NCI-H446 (cell line): ENCODE measurements around the gene NUDCD2.
"Not testable (repeated sequence)": the region's sequence is repeated elsewhere in the genome, so short reads cannot be mapped to it uniquely, and the experiment has no call there.

Source experiments
- DNase-seq, 2 experiments: peaks; one replicate each; lab custom pipeline; 2025; lab: John Stamatoyannopoulos, UW

The NUDCD2 gene

DNA sequence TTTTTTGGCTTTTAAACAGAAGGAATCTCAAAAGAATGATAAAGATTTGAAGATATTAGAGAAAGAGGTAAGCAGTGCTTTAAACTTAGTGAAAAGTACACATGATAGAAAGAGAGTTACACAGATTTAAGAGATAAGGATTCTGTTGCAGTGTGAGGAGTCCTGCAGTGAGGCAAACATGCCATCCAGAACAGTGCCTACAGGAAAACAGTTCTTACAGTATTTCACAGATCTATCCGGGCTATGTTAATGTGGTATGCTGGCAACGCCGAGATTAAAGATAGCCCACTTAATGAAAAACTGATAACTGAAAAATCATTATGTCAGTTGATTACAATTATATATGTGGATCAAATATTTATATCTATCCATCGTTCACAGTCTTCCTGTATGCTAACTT is 7.8 kb upstream of the NUDCD2 start:
- no peak for DNase-seq

DNA sequence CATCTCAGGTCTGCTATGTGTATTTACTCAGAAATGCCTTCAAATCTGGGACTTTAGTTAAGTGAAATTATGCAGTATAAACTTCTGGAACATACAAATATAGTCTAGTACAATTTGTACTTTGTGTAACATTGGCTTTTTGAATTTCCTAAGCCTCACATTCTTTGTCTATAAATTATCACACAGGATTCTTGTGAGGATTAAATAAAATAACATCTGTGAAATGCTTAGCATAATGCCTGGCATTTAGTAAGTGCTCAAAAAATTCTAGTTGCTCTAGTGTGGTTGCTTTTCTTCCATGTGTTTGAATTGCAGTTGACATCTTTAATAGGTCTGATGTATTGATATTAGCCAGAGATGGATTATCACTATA is 3.1 kb upstream of the NUDCD2 start:
- no peak for DNase-seq

DNA sequence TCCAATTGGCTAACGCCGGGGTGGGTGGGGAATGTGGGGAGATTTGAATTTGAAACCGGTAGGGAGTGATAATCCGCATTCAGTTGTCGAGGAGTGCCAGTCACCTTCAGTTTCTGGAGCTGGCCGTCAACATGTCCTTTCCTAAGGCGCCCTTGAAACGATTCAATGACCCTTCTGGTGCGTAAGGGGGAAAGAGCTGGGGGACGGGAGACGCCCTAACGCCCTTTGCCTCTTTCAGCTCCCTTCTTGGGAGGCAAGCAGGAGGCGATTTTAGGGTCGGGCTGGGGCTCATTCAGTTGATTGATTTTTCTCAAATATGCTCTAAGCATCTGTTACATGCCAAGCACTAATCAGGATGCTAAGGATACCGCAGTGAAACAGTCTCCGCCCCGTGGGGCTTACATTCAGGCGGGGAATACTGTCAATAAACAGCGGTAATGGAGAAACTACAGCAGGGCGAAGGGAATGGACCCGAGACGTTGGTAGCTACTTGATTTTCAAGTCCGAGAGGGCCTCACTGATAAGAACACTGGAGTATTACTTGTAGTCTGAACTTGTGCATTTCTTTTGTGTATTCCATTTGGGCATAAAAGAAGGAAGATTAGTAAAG is 765 bp upstream of the NUDCD2 start, which contains the start of gene HMMR:
Gene HMMR, plus strand, starts transcription at position 71 of the 610 bp plus-strand sequence. Its CDS starts 61 bp downstream, at position 132.
- DNase-seq, result peak; percentile 62 to 74

DNA sequence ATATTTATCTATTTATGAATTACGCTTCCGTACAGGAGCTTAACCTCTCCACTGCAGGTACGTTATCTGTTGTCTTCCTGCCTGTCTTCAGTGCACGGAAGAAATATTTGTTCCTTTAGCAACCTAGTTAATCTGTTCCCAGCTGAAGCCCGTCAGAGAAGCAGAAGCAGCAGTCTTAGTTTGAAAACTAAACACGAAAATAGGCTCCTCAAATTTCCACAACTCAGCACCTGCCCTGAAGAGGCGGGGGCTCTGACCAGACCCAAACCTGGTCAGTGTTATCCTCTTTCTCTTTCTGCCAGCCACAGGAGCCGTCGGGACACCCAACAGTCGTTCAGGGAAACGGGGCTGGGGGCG is 462 bp downstream of the NUDCD2 start:
- DNase-seq, result no peak

DNA sequence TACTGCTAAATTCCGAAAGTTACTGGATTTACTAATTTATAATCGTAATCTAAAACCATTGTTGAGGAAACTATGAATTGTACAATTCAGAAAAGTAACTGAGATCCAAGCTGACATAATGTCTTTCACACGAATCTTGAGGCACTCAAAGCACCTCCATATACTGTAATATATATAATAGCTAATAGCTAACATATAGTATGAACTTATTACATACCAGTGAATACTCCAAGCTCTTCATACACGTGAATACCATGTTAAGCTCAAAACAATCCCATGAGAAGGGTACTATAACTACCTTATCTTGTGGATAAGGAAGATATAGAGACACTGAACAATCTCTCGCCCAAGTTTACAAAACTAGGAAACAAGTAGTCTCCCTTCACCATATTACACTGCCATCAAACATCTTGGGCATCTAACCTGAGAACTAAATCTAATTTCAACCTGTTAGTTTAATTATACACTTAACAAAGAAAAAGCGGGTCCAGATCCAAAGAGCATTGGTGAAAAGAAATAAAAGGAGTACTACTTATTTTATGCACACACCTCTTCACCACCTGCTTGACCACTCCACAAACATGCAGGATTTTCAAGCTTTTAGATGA is 1.0 kb downstream of the NUDCD2 start:
- no peak for DNase-seq

DNA sequence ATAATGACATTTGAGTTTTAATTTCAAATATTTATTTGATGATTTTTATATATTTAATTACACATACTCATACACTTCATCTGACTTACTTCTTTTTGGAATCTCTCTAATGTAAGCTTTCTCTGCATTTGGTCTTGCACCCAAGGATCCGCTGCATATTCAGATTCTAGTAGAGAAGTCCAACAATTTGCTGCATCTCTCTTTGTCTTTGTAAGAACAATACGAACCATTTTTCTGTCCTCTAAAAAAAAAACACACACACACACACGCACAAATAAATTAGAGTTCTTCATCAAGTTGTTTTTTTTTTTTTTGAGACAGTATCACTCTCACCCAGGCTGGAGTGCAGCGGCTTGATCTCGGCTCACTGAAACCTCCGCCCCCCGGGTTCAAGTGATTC is 3.1 kb downstream of the NUDCD2 start:
- DNase-seq, result no peak

- DNase-seq, result no peak
These were observed 3.8 kb downstream of the NUDCD2 start for GRCh38 chr5:163456029-163456589.

DNA sequence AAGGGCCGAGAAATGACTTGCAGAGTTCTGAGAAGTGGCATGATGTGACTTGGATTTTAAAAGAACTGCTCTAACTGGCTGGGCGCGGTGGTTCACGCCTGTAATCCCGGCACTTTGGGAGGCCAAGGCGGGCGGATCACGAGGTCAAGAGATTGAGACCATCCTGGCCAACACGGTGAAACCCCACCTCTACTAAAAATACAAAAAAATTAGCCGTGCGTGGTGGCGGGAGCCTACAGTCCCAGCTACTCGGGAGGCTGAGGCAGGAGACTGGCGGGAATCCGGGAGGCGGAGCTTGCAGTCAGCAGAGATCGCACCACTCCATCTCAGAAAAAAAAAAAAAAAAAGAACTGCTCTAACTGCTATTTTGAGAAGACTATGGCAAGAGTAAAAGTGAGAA is 4.5 kb downstream of the NUDCD2 start:
- DNase-seq, result not testable (repeated sequence)

DNA sequence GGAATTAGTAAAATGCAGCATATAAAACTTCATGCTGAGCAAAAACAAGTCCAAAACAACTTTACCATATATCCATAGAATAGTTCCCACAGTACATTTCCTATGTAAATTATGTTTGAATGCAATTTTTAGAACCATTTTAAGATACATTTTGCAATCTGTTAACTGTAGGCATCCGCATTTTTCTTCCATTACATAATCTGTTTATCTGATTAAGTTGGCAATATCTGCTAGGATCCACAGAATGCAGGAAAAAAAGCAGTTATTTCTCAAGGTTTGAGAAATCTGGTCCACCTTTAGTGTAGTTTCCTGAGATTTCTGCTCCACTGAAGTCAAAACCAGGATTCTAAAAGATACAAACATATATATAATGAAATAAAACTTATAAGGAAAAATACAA is 6.2 kb downstream of the NUDCD2 start:
- DNase-seq, result no peak

GRCh38 chr5:163451489-163451888 is 8.4 kb downstream of the NUDCD2 start:
- no peak for DNase-seq

- DNase-seq, result no peak
These were observed 11.4 kb downstream of the NUDCD2 start for GRCh38 chr5:163448491-163448890.

DNA sequence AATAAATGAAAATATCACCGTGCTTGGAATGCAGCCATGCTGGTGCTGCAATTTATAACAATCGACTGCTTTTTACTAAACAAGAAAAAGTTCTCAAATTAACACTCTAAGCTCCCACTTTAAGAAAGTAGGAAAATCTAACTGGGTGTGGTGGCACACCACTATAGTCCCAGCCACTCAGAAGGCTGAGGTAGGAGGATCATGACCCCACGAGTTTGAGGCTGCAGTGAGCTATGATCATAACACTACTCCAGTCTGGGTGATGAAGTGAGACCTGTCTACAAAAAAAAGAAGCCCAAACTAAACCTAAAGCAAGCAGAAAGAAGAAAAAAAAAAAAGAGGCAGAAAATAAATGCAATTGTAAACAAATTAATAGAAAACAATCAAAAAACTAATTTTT is 12.0 kb downstream of the NUDCD2 start:
- DNase-seq, result no peak

- DNase-seq, result no peak
These were observed 12.7 kb downstream of the NUDCD2 start for GRCh38 chr5:163447191-163447590.

DNA sequence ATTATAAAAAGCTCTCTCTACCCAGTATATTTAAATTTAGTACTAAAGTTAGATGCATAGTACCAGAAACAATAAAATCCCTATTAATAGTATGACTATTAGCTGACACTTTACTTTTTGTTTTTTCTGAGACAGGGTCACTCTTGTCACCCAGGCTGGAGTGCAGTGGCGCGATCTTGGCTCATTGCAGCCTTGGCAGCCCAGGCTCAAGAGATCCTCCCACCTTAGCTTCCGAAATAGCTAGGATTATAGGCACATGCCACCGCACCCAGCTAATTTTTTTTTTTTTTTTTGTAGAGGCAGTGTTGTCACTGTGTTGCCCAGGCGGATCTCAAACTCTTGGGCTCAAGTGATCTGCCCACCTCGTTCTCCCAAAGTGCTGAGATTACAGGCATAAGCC is 14.6 kb downstream of the NUDCD2 start:
- no peak for DNase-seq

DNA sequence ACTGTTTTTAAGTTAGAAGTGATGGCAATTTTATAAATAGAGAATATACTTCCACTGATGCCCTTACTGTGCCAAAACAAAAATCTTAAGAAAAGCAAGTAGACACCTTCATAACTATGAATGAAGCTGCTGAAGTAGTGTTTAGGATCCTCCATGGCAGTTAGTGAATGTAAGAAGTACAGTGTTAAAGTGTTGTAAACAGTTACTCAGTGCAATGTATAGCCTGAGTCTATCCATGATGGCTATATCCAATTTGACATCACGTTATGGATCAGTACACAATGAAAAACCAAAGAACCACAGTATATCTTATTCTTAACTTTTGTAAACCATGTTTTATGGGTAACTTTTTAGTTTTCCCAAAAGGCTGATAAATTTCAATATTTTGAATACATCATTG is 15.4 kb downstream of the NUDCD2 start:
- no peak for DNase-seq

GRCh38 chr5:163440954-163441353 is 18.9 kb downstream of the NUDCD2 start:
- no peak for DNase-seq

- DNase-seq, result peak in 1 of 2 experiments; percentile 22
These were observed 20.8 kb downstream of the NUDCD2 start for GRCh38 chr5:163439092-163439425.

DNA sequence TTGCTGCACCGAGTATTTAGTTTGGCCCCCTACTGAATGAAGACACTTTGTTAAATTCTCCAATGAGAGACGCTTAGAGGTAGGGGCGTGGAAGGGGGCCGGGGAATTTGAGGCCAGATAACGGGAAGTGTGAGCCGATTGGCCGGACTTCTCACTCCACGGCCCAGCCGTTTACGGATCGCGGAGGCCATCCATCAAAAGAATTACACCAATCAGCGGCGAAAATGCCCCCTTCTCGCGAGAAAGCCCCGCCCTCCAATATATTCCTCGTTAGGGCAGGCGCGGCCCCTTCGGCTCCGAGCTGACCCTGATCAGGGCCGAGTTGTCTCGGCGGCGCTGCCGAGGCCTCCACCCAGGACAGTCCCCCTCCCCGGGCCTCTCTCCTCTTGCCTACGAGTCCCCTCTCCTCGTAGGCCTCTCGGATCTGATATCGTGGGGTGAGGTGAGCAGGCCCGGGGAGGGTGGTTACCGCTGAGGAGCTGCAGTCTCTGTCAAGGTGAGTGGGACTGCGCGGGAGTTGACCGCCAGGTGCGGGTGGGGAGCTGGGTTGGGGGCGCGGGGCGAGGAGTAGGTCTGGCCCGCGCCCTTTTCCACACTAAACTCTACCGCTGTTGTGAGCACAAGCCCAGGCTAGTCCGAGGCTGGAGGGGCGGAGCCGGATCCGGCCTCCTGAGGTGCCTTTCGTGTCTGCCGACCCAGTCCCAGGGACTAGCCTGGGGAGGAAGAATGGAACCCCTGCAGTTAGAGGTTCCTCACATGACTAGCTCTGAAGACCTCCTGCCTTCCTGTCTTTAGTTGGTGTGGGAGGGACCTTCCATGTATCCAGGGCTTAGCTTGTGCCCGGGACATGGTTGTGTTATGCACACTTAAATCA is 22.4 kb downstream of the NUDCD2 start, which contains the start of gene CCNG1:
Gene CCNG1, plus strand, starts transcription at position 287 of the 874 bp plus-strand sequence. CDS start 1,662 bp downstream, outside the sequence.
- peak; percentile 93 to 97 for DNase-seq

DNA sequence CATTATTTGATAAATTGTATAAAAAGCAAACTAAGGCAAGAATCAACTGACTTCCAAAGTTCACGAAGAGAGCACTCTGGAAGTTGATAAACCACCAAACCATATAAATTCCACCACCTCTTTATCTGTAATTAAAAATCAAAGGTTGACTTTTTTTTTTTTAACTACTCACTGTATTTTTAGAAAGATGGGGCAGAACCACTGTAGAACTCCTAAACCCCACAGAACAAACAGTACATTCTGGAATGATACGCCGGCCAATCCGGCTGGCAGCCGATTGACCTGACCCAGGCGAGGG is 22.9 kb downstream of the NUDCD2 start:
- DNase-seq, result no peak

- DNase-seq, result no peak
These were observed 23.4 kb downstream of the NUDCD2 start for GRCh38 chr5:163436515-163436914.

DNA sequence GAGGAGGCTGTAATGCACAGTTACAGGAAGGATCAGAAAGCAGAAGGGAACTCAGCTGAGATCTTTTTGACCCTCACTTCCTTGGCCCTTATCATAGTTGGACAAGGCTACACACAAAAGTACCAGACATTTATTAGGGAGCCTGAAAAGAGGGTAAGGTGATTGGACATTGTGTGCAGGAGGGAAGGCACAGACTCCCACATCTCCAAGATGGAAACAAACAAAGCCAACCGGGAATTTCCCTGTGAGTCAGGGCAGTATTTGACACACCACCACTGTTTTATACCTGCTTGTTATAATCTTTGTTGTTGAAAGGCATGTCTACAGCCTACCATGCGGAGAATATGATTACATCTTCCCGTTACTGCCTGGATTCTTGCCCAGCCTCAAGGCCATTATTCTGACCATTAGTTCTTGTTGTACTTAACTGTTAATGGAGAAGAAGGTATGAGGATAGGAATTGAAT is 25.5 kb downstream of the NUDCD2 start:
- DNase-seq, result no peak

DNA sequence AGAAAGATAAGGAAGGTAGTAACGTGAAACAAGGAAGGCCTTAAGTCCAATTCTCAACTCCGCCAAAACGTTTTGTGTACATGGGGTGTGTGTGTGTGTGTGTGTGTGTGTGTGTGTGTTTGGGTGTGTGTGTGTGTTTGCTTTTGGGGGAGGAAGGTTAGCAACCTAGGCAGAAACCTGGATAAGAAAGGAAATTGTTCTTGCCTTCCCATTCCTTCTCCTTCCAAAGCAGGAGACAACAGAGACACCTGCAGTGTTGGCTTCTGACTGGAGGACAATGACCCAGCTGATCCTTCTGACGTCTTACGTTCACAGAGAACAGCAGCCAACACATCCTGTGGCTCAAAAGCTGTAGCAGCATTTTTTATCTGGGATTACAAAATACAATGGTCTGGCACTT is 26.6 kb downstream of the NUDCD2 start:
- DNase-seq, result no peak

GRCh38 chr5:163432544-163432943 is 27.4 kb downstream of the NUDCD2 start:
- DNase-seq, result no peak
